ENCODE results near the gene RELN. TPM values are rescaled to one million over a fixed set of nuclear protein-coding genes. Genes with fewer than 3 reads are reported as not detected.
"Not testable (repeated sequence)": the region's sequence is repeated elsewhere in the genome, so short reads cannot be mapped to it uniquely, and the experiment has no call there.

The RELN gene
- 1 to 10 TPM; 2.2 to 8.6 (median 3.5) TPM for total RNA-seq

DNA sequence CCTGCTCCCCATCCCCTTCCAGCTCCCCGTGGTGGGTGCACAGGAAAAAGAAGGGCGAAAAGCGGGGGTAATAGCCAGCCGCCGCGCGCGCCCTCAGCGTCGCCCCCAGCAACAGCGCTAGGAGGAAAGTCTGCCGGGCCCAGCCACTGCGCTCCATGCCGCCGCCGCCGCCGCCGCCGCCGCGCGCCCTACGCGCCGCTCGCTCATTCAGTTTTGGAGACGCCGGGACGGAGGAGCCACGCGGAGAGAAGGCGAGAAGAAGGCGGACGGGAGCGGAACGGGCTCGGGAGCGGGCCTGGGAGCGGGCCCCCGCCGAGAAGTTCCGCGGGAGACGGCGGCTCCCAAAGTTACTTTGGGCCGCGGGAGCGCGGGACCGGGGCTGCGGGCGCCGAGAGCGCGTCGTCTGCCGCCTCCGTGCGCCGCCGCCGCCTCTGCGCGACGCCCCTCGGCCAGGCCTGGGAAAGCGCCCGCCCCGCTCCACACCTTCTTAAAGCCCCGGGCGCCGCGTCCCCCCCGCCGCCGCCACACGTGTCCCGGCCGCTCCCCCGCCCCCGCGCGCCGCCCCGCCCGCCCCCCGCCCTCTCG, at the start of gene RELN:
Gene RELN (minus strand): TSS at position 459 of the 585 bp plus-strand sequence. CDS start 302 bp downstream, at position 157.
- Histone ChIP-seq H3K27me3 (peaks cover 65% of the 10 kb centered on the region), H3K4me3 (peak within 1 kb of the TSS; percentile 36 to 53), H3K9me3 (no peaks in the 10 kb centered on the region), H3K4me1 (peaks cover 0 to 23% (median 3%) of the 10 kb centered on the region in 3 donors), H3K27ac (peak within 1 kb of the TSS in 3 of 4 donors; percentile 46 to 71 (median 62)), H3K36me3 (no peaks in the 10 kb centered on the region)
- WGBS, 2 donors (ENCODE audit: low coverage in 1 of 2), result 0% methylated on average over 19 of the region's 89 CpGs; no CpG with 5 or more reads in 1 of the 2 donors
- peak; percentile 16 for ATAC-seq
- TF ChIP-seq POLR2A (IDR thresholded peaks at IDR 0.05) (peak in 1 of 2 donors; percentile 12), EP300 (IDR thresholded peaks at IDR 0.05) (no peak)

DNA sequence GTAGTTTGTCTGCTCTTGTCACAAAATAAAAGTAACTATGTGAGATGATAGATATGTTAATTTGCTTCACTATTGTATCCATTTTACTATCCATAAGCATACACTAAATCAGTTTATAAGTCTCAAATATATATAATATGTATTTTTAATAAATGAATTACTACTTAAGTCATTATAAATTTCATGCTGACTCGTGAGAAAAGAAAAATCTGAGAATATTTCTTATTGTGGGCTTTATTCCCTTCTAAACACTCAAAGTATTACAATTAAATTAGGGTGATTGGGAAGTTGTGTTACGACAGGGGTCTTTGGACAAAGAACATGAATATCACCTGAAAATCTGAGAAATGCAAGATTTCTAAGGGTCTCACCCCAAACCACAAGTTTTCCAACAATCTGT, 48.7 kb upstream of the RELN start:
- Histone ChIP-seq H3K9me3 (peaks cover 0 to 18% (median 0%) of the 10 kb centered on the region in 3 donors), H3K4me3 (no peak overlapping the region), H3K36me3 (no peaks in the 10 kb centered on the region), H3K27me3 (no peaks in the 10 kb centered on the region), H3K4me1 (no peaks in the 10 kb centered on the region), H3K27ac (no peak overlapping the region)
- TF ChIP-seq, protein P1, sequence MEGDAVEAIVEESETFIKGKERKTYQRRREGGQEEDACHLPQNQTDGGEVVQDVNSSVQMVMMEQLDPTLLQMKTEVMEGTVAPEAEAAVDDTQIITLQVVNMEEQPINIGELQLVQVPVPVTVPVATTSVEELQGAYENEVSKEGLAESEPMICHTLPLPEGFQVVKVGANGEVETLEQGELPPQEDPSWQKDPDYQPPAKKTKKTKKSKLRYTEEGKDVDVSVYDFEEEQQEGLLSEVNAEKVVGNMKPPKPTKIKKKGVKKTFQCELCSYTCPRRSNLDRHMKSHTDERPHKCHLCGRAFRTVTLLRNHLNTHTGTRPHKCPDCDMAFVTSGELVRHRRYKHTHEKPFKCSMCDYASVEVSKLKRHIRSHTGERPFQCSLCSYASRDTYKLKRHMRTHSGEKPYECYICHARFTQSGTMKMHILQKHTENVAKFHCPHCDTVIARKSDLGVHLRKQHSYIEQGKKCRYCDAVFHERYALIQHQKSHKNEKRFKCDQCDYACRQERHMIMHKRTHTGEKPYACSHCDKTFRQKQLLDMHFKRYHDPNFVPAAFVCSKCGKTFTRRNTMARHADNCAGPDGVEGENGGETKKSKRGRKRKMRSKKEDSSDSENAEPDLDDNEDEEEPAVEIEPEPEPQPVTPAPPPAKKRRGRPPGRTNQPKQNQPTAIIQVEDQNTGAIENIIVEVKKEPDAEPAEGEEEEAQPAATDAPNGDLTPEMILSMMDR (IDR thresholded peaks at IDR 0.05), result no peak
- TF ChIP-seq POLR2AphosphoS5 (IDR thresholded peaks at IDR 0.05), result no peak
- no peak for TF ChIP-seq EP300 (IDR thresholded peaks at IDR 0.05)
- TF ChIP-seq POLR2A (IDR thresholded peaks at IDR 0.05), result no peak
- WGBS, 2 donors (ENCODE audit: low coverage in 1 of 2), result 79 to 85% methylated on average over 2 of the region's 2 CpGs
- ATAC-seq, result no peak

DNA sequence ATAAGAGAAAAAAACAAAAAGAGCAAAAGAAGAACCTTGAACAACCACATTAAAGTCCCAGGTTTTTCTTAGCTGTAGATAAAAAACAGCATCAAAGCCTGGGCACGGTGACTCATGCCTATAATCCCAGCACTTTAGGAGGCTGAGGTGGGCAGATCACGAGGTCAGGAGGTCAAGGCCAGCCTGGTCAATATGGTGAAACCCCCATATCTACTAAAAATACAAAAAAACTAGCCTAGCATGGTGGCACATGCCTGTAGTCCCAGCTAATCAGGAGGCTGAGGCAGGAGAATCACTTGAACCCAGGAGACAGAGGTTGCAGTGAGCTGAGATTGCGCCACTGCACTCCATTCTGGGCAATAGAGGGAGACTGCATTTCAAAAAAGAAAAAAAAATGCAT, 47.4 kb upstream of the RELN start:
- not testable (repeated sequence) for H3K27me3 ChIP-seq
- peaks cover 0 to 18% (median 0%) of the 10 kb centered on the region in 3 donors for H3K9me3 ChIP-seq

DNA sequence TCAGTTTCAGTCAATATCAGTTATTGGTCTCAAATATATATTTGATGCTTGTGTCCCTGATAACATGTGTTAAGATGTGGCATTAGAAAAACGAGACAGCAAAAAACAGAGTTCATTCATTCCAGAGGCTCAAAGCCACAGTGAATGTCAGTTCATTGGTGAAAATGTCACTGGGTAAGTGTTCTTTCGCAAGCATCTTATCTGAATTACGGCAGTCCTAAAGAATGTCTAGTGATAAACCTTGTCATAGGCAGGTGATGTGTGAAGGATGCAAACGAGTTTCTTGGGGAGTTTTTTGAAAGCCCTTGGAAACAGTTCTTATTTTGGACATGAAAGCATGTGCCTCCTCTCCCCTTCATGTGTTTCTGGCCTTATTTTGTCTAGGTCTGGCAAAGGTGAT, 45.9 kb upstream of the RELN start:
- no peak overlapping the region for H3K4me3 ChIP-seq
- H3K9me3 ChIP-seq, result peaks cover 0 to 18% (median 0%) of the 10 kb centered on the region in 3 donors
- H3K27ac ChIP-seq, result no peak overlapping the region
- H3K4me1 ChIP-seq, result no peaks in the 10 kb centered on the region
- TF ChIP-seq POLR2A (IDR thresholded peaks at IDR 0.05), result no peak
- no peak for TF ChIP-seq POLR2AphosphoS5 (IDR thresholded peaks at IDR 0.05)
- TF ChIP-seq EP300 (IDR thresholded peaks at IDR 0.05), result no peak
- TF ChIP-seq, protein P1 (IDR thresholded peaks at IDR 0.05), result no peak
- WGBS, 2 donors (ENCODE audit: low coverage in 1 of 2), result 52 to 77% methylated on average over 4 of the region's 4 CpGs
- no peaks in the 10 kb centered on the region for H3K27me3 ChIP-seq
- no peak for ATAC-seq
- no peaks in the 10 kb centered on the region for H3K36me3 ChIP-seq

More for the DNA sequence above, 47.4 kb upstream of the RELN start:
- ATAC-seq, H3K4me1 ChIP-seq, H3K27ac ChIP-seq, H3K36me3 ChIP-seq, H3K4me3 ChIP-seq: not testable (repeated sequence)
- WGBS, 2 donors (ENCODE audit: low coverage in 1 of 2), result 61 to 71% methylated on average over 2 to 3 of the region's 3 CpGs

DNA sequence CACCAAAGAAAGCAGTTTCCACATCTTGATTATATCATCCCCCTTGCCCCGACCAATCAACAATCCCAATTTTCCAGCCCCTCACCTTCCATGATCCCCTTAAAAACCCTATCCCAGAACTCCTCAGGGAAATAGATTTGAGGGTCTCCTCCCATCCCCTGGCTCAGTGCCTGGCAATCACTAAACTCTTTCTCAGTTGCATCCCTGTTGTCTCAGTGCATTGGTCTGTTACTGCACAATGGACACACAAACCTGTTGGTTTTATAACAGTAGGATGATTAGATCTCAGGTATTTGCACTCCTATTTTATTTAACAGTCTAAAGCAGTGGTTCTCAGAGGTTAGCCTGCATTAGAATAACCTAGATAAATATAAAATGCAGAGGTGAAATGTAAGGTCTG, 45.2 kb upstream of the RELN start:
- no peak overlapping the region for H3K4me3 ChIP-seq
- WGBS, 2 donors (ENCODE audit: low coverage in 1 of 2), result 100% methylated on average over 1 of the region's 1 CpG
- H3K4me1 ChIP-seq, result no peaks in the 10 kb centered on the region
- TF ChIP-seq POLR2A (IDR thresholded peaks at IDR 0.05), result no peak
- TF ChIP-seq, protein P1 (IDR thresholded peaks at IDR 0.05), result no peak
- no peak for TF ChIP-seq EP300 (IDR thresholded peaks at IDR 0.05)
- TF ChIP-seq POLR2AphosphoS5 (IDR thresholded peaks at IDR 0.05), result no peak
- H3K9me3 ChIP-seq, result peaks cover 0 to 18% (median 0%) of the 10 kb centered on the region in 3 donors
- no peaks in the 10 kb centered on the region for H3K36me3 ChIP-seq
- H3K27ac ChIP-seq, result no peak overlapping the region
- no peaks in the 10 kb centered on the region for H3K27me3 ChIP-seq
- no peak for ATAC-seq

DNA sequence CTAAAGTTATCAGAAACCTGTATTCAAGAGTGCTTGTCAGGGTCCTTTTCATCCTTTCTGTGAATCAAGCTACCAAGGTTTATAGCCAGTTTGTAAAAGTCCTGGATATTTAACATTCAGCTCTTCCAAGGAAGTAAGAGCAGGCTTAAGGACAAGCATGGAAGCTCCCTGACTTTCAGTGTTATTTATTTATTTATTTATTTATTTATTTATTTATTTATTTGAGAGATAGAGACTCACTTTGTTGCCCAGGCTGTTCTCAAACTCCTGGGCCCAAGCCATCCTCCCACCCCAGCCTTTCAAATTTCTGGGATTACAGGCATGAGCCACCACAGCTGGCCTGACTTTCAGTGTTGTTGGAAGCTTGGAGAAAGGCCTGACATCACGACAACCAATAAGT, 44.4 kb upstream of the RELN start:
- H3K4me1 ChIP-seq, result no peaks in the 10 kb centered on the region
- ATAC-seq, result no peak
- peaks cover 0 to 18% (median 0%) of the 10 kb centered on the region in 3 donors for H3K9me3 ChIP-seq
- no peaks in the 10 kb centered on the region for H3K27me3 ChIP-seq
- TF ChIP-seq EP300 (IDR thresholded peaks at IDR 0.05) (no peak), POLR2AphosphoS5 (IDR thresholded peaks at IDR 0.05) (no peak), POLR2A (IDR thresholded peaks at IDR 0.05) (no peak)
- TF ChIP-seq, protein P1 (IDR thresholded peaks at IDR 0.05), result no peak
- 80% methylated on average over 1 of the region's 1 CpG; no CpG with 5 or more reads in 1 of the 2 donors for WGBS, 2 donors (ENCODE audit: low coverage in 1 of 2)
- no peaks in the 10 kb centered on the region for H3K36me3 ChIP-seq
- no peak overlapping the region for H3K27ac ChIP-seq
- no peak overlapping the region for H3K4me3 ChIP-seq

All from gastroesophageal sphincter (tissue), 4 donors.